ENCODE data around the gene PELO. TPM values are rescaled to one million over a fixed set of nuclear protein-coding genes. Genes with fewer than 3 reads are reported as not detected.
"Not testable (repeated sequence)": the region's sequence is repeated elsewhere in the genome, so short reads cannot be mapped to it uniquely, and the experiment has no call there.

PELO gene, protein sequence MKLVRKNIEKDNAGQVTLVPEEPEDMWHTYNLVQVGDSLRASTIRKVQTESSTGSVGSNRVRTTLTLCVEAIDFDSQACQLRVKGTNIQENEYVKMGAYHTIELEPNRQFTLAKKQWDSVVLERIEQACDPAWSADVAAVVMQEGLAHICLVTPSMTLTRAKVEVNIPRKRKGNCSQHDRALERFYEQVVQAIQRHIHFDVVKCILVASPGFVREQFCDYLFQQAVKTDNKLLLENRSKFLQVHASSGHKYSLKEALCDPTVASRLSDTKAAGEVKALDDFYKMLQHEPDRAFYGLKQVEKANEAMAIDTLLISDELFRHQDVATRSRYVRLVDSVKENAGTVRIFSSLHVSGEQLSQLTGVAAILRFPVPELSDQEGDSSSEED
- total RNA-seq, result 10 to 100 TPM; 49.6 to 52.4 TPM
- polyA plus RNA-seq, result 10 to 100 TPM; 11.0 to 30.2 TPM
- long read RNA-seq, donor 1, full-length matches to known transcripts, result 21 of 172 reads
- long read RNA-seq, donor 1, partial matches to known transcripts, result 147 of 172 reads
- long read RNA-seq, donor 1, other reads (novel, unspliced or antisense), result 4 of 172 reads
- long read RNA-seq, donor 2, partial matches to known transcripts, result 20 of 30 reads
- long read RNA-seq, donor 2, other reads (novel, unspliced or antisense), result 9 of 30 reads

DNA sequence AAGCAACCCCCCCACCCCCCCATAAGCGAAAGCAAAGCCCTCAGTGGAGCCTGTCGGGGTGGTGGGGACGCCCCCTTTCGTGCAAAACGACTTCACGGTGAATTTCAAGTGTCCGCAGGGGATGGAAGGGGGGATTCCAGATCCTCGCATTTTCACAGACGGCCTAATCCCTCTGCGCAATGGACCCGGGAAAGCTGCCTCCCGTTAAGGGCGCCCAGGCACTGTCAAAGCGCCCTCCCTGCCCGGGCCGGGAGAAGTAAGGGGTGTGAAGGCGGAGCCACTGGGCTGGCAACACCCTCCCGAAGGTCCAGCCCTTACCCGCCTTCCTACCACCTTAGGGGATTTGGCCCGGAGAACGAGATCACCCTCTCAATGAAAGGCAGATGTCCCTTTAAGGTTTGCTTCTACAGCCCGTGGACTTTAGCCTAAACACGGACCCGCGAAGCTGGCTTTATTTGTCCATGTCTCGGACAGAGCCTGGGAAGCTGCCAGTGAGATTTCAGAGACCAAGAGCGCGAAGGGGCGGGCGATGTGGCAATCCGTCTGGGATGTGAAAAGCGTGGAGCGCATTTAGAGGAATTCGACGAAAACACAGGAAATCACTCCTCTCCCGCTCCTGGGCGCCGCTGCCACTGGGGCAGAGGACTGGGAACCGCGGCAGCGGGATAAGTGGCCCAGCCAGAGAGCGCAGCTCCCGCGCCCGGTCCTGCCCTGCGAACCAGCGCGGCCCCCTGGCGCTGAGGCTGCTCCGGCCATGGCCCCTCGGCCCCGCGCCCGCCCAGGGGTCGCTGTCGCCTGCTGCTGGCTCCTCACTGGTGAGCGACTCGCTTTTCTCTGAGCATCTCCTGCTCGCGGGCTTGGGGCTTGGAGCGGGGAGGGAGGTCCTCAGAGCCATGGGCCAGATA is at the start of gene PELO, which contains the start of gene ITGA1:
TSS of gene PELO (plus strand) at position 317 of the 905 bp plus-strand sequence. CDS start 12,479 bp downstream, outside the sequence.
TSS of gene ITGA1 (plus strand) at position 317 of the 905 bp plus-strand sequence. CDS start at position 755, 438 bp downstream.
- H3K27ac ChIP-seq (ENCODE audit: low read depth in 1 of 2, low read length in 2 of 2), result peak within 1 kb of the TSS; percentile 93 to 98
- 0 to 1% methylated on average over 61 of the region's 61 CpGs for WGBS, 2 donors
- H3K9me3 ChIP-seq (ENCODE audit: control insufficient read depth, low read length), result no peaks in the 10 kb centered on the region
- intact Hi-C loops (cut with DNase I), result loop anchor here (1.0 to 10.0 kb wide), 6 partner anchors 94 to 307 kb away; no protein-coding TSS in a partner anchor
- peaks cover 5 to 9% of the 10 kb centered on the region in 2 donors for H3K4me1 ChIP-seq (ENCODE audit: control insufficient read depth in 1 of 2, insufficient read depth in 2 of 2, low read length in 2 of 2)
- ATAC-seq (ENCODE audit: low FRiP score) (peak; percentile 94), DNase-seq (peak; percentile 88 to 94)
- no peaks in the 10 kb centered on the region for H3K36me3 ChIP-seq (ENCODE audit: control insufficient read depth in 1 of 2, insufficient read depth in 2 of 2, low read length in 1 of 2)
- peak within 1 kb of the TSS; percentile 86 to 93 for H3K4me3 ChIP-seq (ENCODE audit: low read length in 2 of 2)
- no peaks in the 10 kb centered on the region for H3K27me3 ChIP-seq (ENCODE audit: control insufficient read depth in 1 of 2, insufficient read depth in 2 of 2, low read length in 1 of 2)

DNA sequence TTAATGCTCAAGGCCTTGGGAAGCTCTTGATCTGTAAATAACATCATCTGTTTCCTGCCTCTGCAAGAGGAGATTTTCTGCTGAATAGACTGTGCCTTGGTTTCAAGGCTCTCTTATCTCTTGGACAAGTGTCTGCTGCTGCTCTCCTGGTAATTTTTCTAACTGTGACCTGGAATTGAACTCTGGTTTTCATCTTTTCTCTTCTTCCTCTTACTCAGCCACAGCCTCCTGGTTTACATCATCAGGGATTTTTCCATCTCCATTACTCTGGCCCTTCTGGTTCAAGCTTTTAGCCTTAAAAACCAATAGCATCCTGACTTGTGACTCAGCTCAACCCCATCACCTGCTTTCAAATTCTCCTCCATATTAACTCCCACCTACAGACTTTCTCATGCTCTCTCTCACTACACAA is 49.6 kb upstream of the PELO start:
- Histone ChIP-seq H3K36me3 (ENCODE audit: control insufficient read depth in 1 of 2, insufficient read depth in 2 of 2, low read length in 1 of 2) (no peaks in the 10 kb centered on the region), H3K9me3 (ENCODE audit: control insufficient read depth, low read length) (no peaks in the 10 kb centered on the region), H3K4me1 (ENCODE audit: control insufficient read depth in 1 of 2, insufficient read depth in 2 of 2, low read length in 2 of 2) (peaks cover 2% of the 10 kb centered on the region in 2 donors), H3K27ac (ENCODE audit: low read depth in 1 of 2, low read length in 2 of 2) (no peak overlapping the region), H3K27me3 (ENCODE audit: control insufficient read depth in 1 of 2, insufficient read depth in 2 of 2, low read length in 1 of 2) (no peaks in the 10 kb centered on the region), H3K4me3 (ENCODE audit: low read length in 2 of 2) (no peak overlapping the region)
- ATAC-seq (ENCODE audit: low FRiP score) (no peak), DNase-seq (no peak)
- intact Hi-C loops (cut with DNase I), result no loop called here

DNA sequence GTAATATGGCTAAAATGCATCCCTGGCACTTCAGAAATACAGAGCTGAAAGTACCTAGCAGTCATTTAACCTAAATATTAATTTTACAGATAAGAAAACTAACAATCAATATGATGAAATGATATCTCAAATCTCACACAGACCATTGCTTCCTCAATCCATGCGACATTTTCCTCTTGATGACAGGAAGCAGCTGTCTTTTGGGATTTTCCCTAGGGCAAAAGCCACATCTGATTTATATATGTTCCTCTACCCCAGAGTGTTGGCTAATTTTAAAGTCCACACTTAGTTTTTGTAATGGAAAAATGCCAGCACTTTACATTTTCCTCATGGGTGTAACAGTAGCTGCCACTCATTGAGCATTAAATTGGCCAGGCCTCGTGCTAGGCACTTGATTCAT is 47.7 kb upstream of the PELO start:
- H3K27ac ChIP-seq (ENCODE audit: low read depth in 1 of 2, low read length in 2 of 2), result no peak overlapping the region
- H3K27me3 ChIP-seq (ENCODE audit: control insufficient read depth in 1 of 2, insufficient read depth in 2 of 2, low read length in 1 of 2), result no peaks in the 10 kb centered on the region
- peaks cover 2 to 4% of the 10 kb centered on the region in 2 donors for H3K4me1 ChIP-seq (ENCODE audit: control insufficient read depth in 1 of 2, insufficient read depth in 2 of 2, low read length in 2 of 2)
- H3K36me3 ChIP-seq (ENCODE audit: control insufficient read depth in 1 of 2, insufficient read depth in 2 of 2, low read length in 1 of 2), result no peaks in the 10 kb centered on the region
- intact Hi-C loops (cut with DNase I), result no loop called here
- no peak for ATAC-seq (ENCODE audit: low FRiP score)
- 91 to 95% methylated on average over 2 of the region's 2 CpGs for WGBS, 2 donors
- DNase-seq, result no peak
- no peak overlapping the region for H3K4me3 ChIP-seq (ENCODE audit: low read length in 2 of 2)
- no peaks in the 10 kb centered on the region for H3K9me3 ChIP-seq (ENCODE audit: control insufficient read depth, low read length)

DNA sequence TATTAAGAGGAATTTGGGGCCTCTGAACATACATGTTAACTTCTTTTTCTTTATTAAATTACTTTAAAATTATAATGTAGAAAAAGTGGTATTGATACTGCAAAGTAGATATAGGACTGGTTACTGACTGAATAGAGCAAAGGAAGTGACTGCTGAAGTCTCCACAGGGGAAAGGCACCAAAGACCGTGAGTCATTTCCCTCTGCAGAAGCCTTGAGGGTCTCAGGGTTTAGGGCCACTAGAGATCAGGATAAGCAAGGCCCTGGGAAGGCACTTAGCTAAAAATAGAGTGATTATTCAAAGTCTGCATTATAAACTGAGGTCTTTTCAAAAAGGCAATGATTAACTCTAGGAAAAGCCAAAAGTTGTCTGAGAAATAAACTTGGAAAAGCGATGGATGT is 44.7 kb upstream of the PELO start:
- DNase-seq, result no peak
- H3K27ac ChIP-seq (ENCODE audit: low read depth in 1 of 2, low read length in 2 of 2), result peak overlapping the region in 1 of 2 donors; percentile 28

DNA sequence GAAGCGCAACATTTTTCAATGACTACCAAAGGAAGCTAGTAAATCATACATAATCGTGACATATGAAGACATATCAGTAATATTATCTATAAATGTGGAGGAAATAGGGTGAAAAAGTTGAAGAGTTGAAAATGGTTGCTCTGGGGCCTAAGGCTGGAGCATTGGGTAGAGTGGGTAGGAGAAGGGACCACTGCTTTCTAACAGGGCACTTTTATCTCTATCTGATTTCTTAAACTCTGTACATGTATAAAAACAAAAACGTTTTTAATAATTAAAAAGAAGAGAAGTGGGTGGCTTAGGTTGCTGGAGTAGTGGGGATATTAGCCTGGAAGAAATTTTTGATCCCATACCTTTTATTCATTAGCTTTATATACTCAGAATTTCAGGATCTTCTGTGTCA is 44.2 kb upstream of the PELO start:
- intact Hi-C loops (cut with DNase I), result no loop called here
- WGBS, 2 donors, result 55 to 58% methylated on average over 3 of the region's 3 CpGs
- Histone ChIP-seq H3K4me3 (ENCODE audit: low read length in 2 of 2) (no peak overlapping the region), H3K4me1 (ENCODE audit: control insufficient read depth in 1 of 2, insufficient read depth in 2 of 2, low read length in 2 of 2) (peaks cover 2 to 4% of the 10 kb centered on the region in 2 donors), H3K9me3 (ENCODE audit: control insufficient read depth, low read length) (no peaks in the 10 kb centered on the region), H3K27ac (ENCODE audit: low read depth in 1 of 2, low read length in 2 of 2) (no peak overlapping the region), H3K27me3 (ENCODE audit: control insufficient read depth in 1 of 2, insufficient read depth in 2 of 2, low read length in 1 of 2) (no peaks in the 10 kb centered on the region), H3K36me3 (ENCODE audit: control insufficient read depth in 1 of 2, insufficient read depth in 2 of 2, low read length in 1 of 2) (no peaks in the 10 kb centered on the region)
- ATAC-seq (ENCODE audit: low FRiP score) (no peak), DNase-seq (no peak)

More for the DNA sequence above, 44.7 kb upstream of the PELO start:
- intact Hi-C loops (cut with DNase I), result no loop called here
- Histone ChIP-seq H3K27me3 (ENCODE audit: control insufficient read depth in 1 of 2, insufficient read depth in 2 of 2, low read length in 1 of 2) (no peaks in the 10 kb centered on the region), H3K9me3 (ENCODE audit: control insufficient read depth, low read length) (no peaks in the 10 kb centered on the region), H3K4me3 (ENCODE audit: low read length in 2 of 2) (no peak overlapping the region), H3K4me1 (ENCODE audit: control insufficient read depth in 1 of 2, insufficient read depth in 2 of 2, low read length in 2 of 2) (peaks cover 2 to 4% of the 10 kb centered on the region in 2 donors), H3K36me3 (ENCODE audit: control insufficient read depth in 1 of 2, insufficient read depth in 2 of 2, low read length in 1 of 2) (no peaks in the 10 kb centered on the region)
- WGBS, 2 donors, result 24 to 35% methylated on average over 2 of the region's 2 CpGs
- no peak for ATAC-seq (ENCODE audit: low FRiP score)

DNA sequence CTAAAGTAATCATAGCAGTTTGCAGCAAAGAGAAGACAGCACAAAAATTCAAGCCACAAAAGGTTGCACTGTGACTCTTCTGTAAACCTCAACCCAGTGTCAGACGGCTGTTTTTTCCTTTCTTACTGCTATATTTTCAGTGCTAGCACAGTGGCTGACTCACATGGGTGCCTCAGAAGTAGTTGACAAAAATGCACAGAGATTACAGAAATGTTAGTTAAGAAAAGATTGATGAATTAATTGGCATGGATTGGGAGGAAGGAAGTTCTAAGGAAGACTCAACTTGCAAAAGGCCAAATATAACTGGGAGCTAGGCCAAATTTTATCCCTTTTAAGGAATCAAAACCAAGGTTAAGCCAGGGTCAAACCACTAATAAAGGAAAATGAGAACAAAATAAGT is 43.7 kb upstream of the PELO start:
- WGBS, 2 donors, result 0 to 9% methylated on average over 1 of the region's 1 CpG
- H3K27ac ChIP-seq (ENCODE audit: low read depth in 1 of 2, low read length in 2 of 2), result no peak overlapping the region
- no peaks in the 10 kb centered on the region for H3K9me3 ChIP-seq (ENCODE audit: control insufficient read depth, low read length)
- DNase-seq (no peak), ATAC-seq (ENCODE audit: low FRiP score) (peak; percentile 59)
- H3K36me3 ChIP-seq (ENCODE audit: control insufficient read depth in 1 of 2, insufficient read depth in 2 of 2, low read length in 1 of 2), result no peaks in the 10 kb centered on the region
- intact Hi-C loops (cut with DNase I), result no loop called here
- H3K27me3 ChIP-seq (ENCODE audit: control insufficient read depth in 1 of 2, insufficient read depth in 2 of 2, low read length in 1 of 2), result no peaks in the 10 kb centered on the region
- no peak overlapping the region for H3K4me3 ChIP-seq (ENCODE audit: low read length in 2 of 2)
- H3K4me1 ChIP-seq (ENCODE audit: control insufficient read depth in 1 of 2, insufficient read depth in 2 of 2, low read length in 2 of 2), result peaks cover 2 to 4% of the 10 kb centered on the region in 2 donors

DNA sequence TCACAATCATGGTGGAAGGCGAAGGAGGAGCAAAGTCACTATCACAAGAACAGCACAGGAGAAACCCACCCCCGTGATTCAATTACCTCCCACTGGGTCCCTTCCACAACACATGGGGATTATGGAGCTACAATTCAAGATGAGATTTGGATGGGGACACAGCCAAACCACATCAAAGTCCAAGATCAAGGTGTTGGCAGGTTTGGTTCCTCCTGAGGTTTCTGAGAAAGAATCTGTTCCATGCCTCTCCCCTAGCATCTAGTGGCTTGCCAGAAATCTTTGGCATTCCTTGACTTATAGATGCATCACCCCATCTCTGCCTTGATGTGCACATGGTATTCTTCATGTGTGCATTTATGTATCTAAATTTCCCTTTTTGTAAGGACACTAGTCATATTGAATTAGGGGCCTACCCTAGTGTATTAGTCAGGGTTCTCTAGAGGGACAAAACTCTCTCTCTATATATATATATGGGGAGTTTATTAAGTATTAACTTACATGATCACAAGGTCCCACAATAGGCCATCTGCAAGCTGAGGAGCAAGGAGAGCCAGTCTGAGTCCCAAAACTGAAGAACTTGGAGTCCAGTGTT is 42.8 kb upstream of the PELO start:
- H3K27me3 ChIP-seq (ENCODE audit: control insufficient read depth in 1 of 2, insufficient read depth in 2 of 2, low read length in 1 of 2); H3K27ac ChIP-seq (ENCODE audit: low read depth in 1 of 2, low read length in 2 of 2); DNase-seq; H3K4me1 ChIP-seq (ENCODE audit: control insufficient read depth in 1 of 2, insufficient read depth in 2 of 2, low read length in 2 of 2); H3K36me3 ChIP-seq (ENCODE audit: control insufficient read depth in 1 of 2, insufficient read depth in 2 of 2, low read length in 1 of 2); H3K9me3 ChIP-seq (ENCODE audit: control insufficient read depth, low read length); ATAC-seq (ENCODE audit: low FRiP score); intact Hi-C loops (cut with DNase I); H3K4me3 ChIP-seq (ENCODE audit: low read length in 2 of 2): not testable (repeated sequence)
- WGBS, 2 donors, result 95 to 98% methylated on average over 2 of the region's 2 CpGs

DNA sequence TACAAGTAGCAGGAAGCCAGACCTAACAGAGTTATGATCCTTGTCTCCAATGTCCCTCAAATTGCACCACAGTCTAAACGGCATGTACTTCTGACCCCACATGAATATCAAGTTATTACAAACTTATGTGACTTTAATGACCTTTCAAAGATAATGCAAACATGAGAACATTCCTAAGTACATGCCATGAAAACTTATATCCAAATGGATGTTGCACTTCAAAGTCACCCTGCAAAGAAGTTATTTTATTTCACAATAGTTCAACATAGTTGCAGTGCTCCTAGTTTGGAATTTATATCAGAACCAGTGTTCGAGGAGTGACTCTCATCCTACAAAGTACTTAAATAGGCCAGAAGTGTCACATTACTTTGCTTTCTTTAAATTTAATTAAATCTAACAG is 41.2 kb upstream of the PELO start:
- Histone ChIP-seq H3K36me3 (ENCODE audit: control insufficient read depth in 1 of 2, insufficient read depth in 2 of 2, low read length in 1 of 2) (no peaks in the 10 kb centered on the region), H3K27me3 (ENCODE audit: control insufficient read depth in 1 of 2, insufficient read depth in 2 of 2, low read length in 1 of 2) (no peaks in the 10 kb centered on the region), H3K27ac (ENCODE audit: low read depth in 1 of 2, low read length in 2 of 2) (no peak overlapping the region), H3K9me3 (ENCODE audit: control insufficient read depth, low read length) (no peaks in the 10 kb centered on the region), H3K4me3 (ENCODE audit: low read length in 2 of 2) (no peak overlapping the region), H3K4me1 (ENCODE audit: control insufficient read depth in 1 of 2, insufficient read depth in 2 of 2, low read length in 2 of 2) (peaks cover 2 to 4% of the 10 kb centered on the region in 2 donors)
- DNase-seq, result no peak
- no peak for ATAC-seq (ENCODE audit: low FRiP score)
- 58 to 63% methylated on average over 2 of the region's 2 CpGs for WGBS, 2 donors
- intact Hi-C loops (cut with DNase I), result no loop called here
